Measurements from ENCODE around the gene NKD1.

Gene NKD1

GRCh38 chr16:50673496-50674275 lies 125.5 kb downstream of the NKD1 start:
- no peaks in the 10 kb centered on the region for H3K27me3 ChIP-seq (replicated peaks; ENCODE audit: insufficient read depth, low read length)
- H3K9me2 ChIP-seq (replicated peaks; ENCODE audit: insufficient read depth, low read length): no peaks in the 10 kb centered on the region
- H3K27ac ChIP-seq (ENCODE audit: low read length): no peak overlapping the region
- no peak for DNase-seq
- H4K20me1 ChIP-seq (ENCODE audit: insufficient read depth, low read length): no peaks in the 10 kb centered on the region
- H3K36me3 ChIP-seq (replicated peaks; ENCODE audit: insufficient read depth, low read length): peaks cover 16% of the 10 kb centered on the region
- no peak overlapping the region for H3K4me3 ChIP-seq (ENCODE audit: low read length)
- H3F3A ChIP-seq (ENCODE audit: insufficient read depth, low read length): no peaks in the 10 kb centered on the region
- H3K79me2 ChIP-seq (ENCODE audit: low read length): peaks cover 5% of the 10 kb centered on the region; the same call in 1 of the 2 replicates
- no peaks in the 10 kb centered on the region; the same call in 1 of the 2 replicates for H3K9me3 ChIP-seq (replicated peaks; ENCODE audit: insufficient read depth, low read length)
- TF ChIP-seq EZH2phosphoT487 (IDR thresholded peaks at IDR 0.05; ENCODE audit: low read length): no peak
- no peak for TF ChIP-seq EZH2 (optimal IDR thresholded peaks at IDR 0.05; ENCODE audit: low read depth, low read length)
- TF ChIP-seq CTCF (IDR thresholded peaks at IDR 0.05; ENCODE audit: low read length): no peak
- H3K4me1 ChIP-seq (ENCODE audit: low read length): no peaks in the 10 kb centered on the region
- no peak overlapping the region for H3K9ac ChIP-seq (ENCODE audit: low read length)
- no peak overlapping the region for H3K4me2 ChIP-seq (ENCODE audit: low read depth, low read length)
- H2AFZ ChIP-seq (ENCODE audit: low read length): no peak overlapping the region

GRCh38 chr16:50674831-50675230 lies 126.6 kb downstream of the NKD1 start:
- peaks cover 17% of the 10 kb centered on the region for H3K79me2 ChIP-seq (ENCODE audit: low read length)
- no peaks in the 10 kb centered on the region for H3F3A ChIP-seq (ENCODE audit: insufficient read depth, low read length)
- peaks cover 16% of the 10 kb centered on the region for H3K36me3 ChIP-seq (replicated peaks; ENCODE audit: insufficient read depth, low read length)
- no peaks in the 10 kb centered on the region for H4K20me1 ChIP-seq (ENCODE audit: insufficient read depth, low read length)
- no peak overlapping the region for H3K4me3 ChIP-seq (ENCODE audit: low read length)
- H2AFZ ChIP-seq (ENCODE audit: low read length): no peak overlapping the region
- no peak overlapping the region for H3K4me2 ChIP-seq (ENCODE audit: low read depth, low read length)
- no peak for DNase-seq
- H3K9ac ChIP-seq (ENCODE audit: low read length): no peak overlapping the region
- no peaks in the 10 kb centered on the region for H3K9me2 ChIP-seq (replicated peaks; ENCODE audit: insufficient read depth, low read length)
- H3K4me1 ChIP-seq (ENCODE audit: low read length): no peaks in the 10 kb centered on the region
- H3K9me3 ChIP-seq (replicated peaks; ENCODE audit: insufficient read depth, low read length): no peaks in the 10 kb centered on the region; the same call in 1 of the 2 replicates
- no peak overlapping the region for H3K27ac ChIP-seq (ENCODE audit: low read length)
- TF ChIP-seq EZH2phosphoT487 (IDR thresholded peaks at IDR 0.05; ENCODE audit: low read length) (no peak), CTCF (IDR thresholded peaks at IDR 0.05; ENCODE audit: low read length) (no peak), EZH2 (optimal IDR thresholded peaks at IDR 0.05; ENCODE audit: low read depth, low read length) (no peak)
- H3K27me3 ChIP-seq (replicated peaks; ENCODE audit: insufficient read depth, low read length): no peaks in the 10 kb centered on the region

GRCh38 chr16:50675686-50676610 lies 127.8 kb downstream of the NKD1 start:
- TF ChIP-seq CTCF (IDR thresholded peaks at IDR 0.05; ENCODE audit: low read length) (no peak), EZH2phosphoT487 (IDR thresholded peaks at IDR 0.05; ENCODE audit: low read length) (no peak), EZH2 (optimal IDR thresholded peaks at IDR 0.05; ENCODE audit: low read depth, low read length) (no peak)
- peaks cover 3% of the 10 kb centered on the region; the same call in 1 of the 2 replicates for H3K4me1 ChIP-seq (ENCODE audit: low read length)
- DNase-seq: no peak
- H3K9me3 ChIP-seq (replicated peaks; ENCODE audit: insufficient read depth, low read length): no peaks in the 10 kb centered on the region; the same call in 1 of the 2 replicates
- peaks cover 28% of the 10 kb centered on the region for H3K79me2 ChIP-seq (ENCODE audit: low read length)
- H3K4me3 ChIP-seq (ENCODE audit: low read length): no peak overlapping the region
- H3K36me3 ChIP-seq (replicated peaks; ENCODE audit: insufficient read depth, low read length): peaks cover 16% of the 10 kb centered on the region
- no peaks in the 10 kb centered on the region for H3K9me2 ChIP-seq (replicated peaks; ENCODE audit: insufficient read depth, low read length)
- no peaks in the 10 kb centered on the region for H4K20me1 ChIP-seq (ENCODE audit: insufficient read depth, low read length)
- no peak overlapping the region for H3K27ac ChIP-seq (ENCODE audit: low read length)
- no peak overlapping the region for H3K9ac ChIP-seq (ENCODE audit: low read length)
- no peaks in the 10 kb centered on the region for H3F3A ChIP-seq (ENCODE audit: insufficient read depth, low read length)
- H2AFZ ChIP-seq (ENCODE audit: low read length): no peak overlapping the region
- H3K27me3 ChIP-seq (replicated peaks; ENCODE audit: insufficient read depth, low read length): no peaks in the 10 kb centered on the region
- H3K4me2 ChIP-seq (ENCODE audit: low read depth, low read length): no peak overlapping the region

Measured in MM.1S (cell line).